Measurements from ENCODE around the gene FTSJ3. TPM values are rescaled to one million over a fixed set of nuclear protein-coding genes. Genes with fewer than 3 reads are reported as not detected.

Gene FTSJ3
- total RNA-seq, 2 donors from 2014 or later: 47.0 to 55.8 TPM

DNA sequence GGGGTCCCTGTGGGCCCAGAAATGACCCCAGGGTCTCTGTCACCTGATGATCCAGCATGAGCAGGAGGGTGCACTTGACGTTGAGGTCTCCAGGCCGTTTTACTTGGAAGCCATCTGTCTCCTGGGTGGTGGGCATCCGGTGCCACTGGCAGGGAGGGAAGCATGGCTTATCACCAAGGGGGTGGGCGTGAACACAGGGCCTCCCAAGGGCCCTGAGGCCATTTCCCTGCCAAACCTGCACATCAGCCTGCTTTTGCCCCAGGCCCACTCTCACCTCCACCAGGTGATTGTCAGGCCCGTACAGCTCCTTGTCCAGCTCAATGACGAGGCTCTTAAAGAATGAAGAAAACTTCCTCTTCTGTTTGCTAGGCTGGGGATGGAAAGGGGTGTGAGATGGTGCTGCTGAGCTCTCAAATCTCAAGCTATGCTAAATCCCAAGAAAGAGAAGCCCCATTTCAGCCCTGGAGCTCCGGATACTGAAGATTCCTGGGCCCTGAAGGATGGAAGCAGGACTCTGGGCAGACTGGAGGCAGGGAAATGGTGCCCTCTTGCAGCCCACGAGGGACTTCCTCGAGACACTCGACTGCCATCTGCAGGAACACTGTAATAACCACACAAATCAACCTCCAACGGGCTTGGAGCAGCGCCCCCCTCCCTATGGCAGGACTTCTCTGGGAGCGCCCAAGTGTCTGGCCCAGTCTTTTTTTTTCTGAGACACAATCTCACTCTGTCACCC, 7.1 kb upstream of the FTSJ3 start:
- DNase-seq (ENCODE audit: low spot score in 2 of 2) (peak in 1 of 2 donors; percentile 66), ATAC-seq (peak; percentile 73 to 76)
- Mint-ChIP-seq H3K9me3 (no peaks in the 10 kb centered on the region), H3K36me3 (peaks cover 26 to 38% of the 10 kb centered on the region in 2 donors), H3K27ac (peak overlapping the region; percentile 20 to 88)

DNA sequence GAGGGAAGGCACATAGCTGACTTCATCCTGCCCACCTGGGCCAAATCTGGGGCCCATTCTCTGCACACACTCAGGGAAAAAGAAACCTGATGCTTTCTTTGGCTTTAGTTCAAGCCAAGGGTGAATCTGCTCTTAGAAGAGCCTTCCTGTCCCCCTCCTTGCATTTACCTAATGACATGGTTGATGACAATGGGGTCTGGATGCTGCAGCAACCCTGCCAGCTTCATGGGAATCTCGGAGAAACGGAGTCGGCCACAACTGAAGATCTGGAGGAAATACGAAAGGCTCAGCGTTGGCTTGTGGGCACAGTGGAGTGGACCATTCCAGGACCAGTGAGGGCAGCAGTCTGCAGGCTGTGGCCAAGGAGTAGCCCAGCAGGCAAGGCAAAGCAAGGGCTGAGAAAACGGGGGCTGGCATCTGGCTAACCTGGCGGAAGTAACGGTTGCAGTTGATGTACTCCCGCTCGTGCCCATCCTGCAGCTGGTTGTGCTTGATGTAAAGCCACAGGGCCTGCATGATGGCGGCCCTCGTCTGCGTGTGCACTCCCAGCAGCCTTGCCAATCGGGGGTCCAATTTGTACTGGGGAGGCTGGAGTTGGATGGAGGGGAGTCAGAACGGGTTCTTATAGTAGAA, 6.4 kb upstream of the FTSJ3 start:
- H3K36me3 Mint-ChIP-seq: peaks cover 33 to 40% of the 10 kb centered on the region in 2 donors

DNA sequence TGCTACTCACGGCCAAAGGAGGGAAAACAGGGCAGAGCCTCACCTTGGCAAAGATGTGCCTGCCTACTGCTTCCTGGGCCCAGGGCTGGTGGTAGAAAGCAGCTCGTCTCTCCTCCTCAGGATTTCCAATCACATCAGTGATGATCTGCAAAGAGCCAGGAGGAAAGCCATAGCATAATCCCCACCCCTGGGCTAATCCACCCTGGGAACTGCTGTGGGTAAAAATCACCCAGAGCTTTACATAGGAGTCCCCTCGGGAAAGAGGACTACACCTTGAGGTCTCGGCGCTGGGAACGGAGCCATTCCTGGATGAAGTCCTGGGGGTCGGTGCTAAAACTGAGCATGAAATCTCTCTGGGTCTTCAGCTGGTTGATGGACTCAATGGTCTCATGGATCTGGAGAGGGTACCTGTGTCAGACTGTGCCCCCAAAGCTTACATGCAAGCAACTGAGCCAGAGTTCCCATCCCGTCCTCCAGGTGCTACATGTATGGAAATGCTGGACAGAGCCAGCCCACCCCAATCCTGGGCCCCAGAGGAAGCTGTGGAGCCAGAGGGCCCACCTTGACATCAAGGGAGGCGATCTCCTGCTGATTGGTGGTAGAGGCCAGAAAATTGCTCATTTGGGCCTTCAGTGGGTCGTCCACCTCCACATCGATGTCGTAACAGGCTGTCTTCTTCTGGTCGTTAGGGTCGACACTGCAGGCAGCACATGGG, 5.7 kb upstream of the FTSJ3 start:
- DNase-seq (ENCODE audit: low spot score in 2 of 2) (no peak), ATAC-seq (no peak)
- H3K27ac Mint-ChIP-seq: peak overlapping the region in 1 of 2 donors; percentile 84
- peaks cover 37 to 43% of the 10 kb centered on the region in 2 donors for H3K36me3 Mint-ChIP-seq
- H3K9me3 Mint-ChIP-seq: no peaks in the 10 kb centered on the region

More for the DNA sequence above, 6.4 kb upstream of the FTSJ3 start:
- no peak for DNase-seq (ENCODE audit: low spot score in 2 of 2)
- H3K9me3 Mint-ChIP-seq: no peaks in the 10 kb centered on the region
- no peak for ATAC-seq
- H3K27ac Mint-ChIP-seq: peak overlapping the region; percentile 84 to 92

DNA sequence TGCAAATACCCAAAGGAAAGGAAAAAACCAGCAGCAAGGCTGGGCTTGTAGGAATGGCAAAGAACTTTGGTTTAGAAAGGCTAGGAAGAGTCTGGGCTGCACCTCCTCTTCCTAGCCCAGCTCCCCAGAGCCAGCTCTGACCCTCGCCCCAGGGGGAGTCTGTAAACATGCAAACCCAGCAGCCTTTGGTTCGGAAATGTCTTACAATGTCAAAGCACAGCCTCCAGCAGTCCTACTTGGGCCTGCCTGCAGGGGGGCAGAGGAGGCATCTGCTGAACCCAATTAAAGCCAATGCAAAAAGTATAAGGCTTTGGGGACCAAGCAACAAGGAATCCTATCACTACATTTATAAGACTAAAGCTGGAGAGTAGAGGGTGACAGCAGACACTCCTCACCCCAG, 5.0 kb upstream of the FTSJ3 start:
- peak overlapping the region; percentile 84 to 89 for H3K27ac Mint-ChIP-seq
- H3K9me3 Mint-ChIP-seq: no peaks in the 10 kb centered on the region
- H3K36me3 Mint-ChIP-seq: peaks cover 44 to 50% of the 10 kb centered on the region in 2 donors
- no peak for DNase-seq (ENCODE audit: low spot score in 2 of 2)
- no peak for ATAC-seq

DNA sequence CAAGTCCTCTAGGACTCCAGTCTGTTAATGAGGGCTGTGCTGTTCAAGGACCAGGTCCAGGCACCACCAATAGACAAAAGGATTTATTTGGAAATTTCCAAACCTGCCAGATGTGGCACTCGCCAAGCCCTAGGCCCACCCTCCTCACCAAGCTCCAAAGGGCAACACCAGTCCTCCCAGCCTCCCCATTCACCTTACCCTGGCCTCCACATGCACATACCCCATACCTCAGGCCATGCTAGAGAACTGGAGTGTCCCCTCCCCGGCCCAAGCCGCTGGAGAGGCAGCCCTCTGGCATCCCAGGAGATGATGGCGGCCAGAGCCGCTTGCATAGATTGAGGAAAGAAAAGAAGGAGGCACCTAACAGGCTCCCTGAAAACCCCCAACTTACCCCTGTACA, 4.6 kb upstream of the FTSJ3 start:
- ATAC-seq (no peak), DNase-seq (ENCODE audit: low spot score in 2 of 2) (no peak)
- Mint-ChIP-seq H3K9me3 (no peaks in the 10 kb centered on the region), H3K36me3 (peaks cover 49 to 55% of the 10 kb centered on the region in 2 donors), H3K27ac (peak overlapping the region; percentile 84 to 89)

DNA sequence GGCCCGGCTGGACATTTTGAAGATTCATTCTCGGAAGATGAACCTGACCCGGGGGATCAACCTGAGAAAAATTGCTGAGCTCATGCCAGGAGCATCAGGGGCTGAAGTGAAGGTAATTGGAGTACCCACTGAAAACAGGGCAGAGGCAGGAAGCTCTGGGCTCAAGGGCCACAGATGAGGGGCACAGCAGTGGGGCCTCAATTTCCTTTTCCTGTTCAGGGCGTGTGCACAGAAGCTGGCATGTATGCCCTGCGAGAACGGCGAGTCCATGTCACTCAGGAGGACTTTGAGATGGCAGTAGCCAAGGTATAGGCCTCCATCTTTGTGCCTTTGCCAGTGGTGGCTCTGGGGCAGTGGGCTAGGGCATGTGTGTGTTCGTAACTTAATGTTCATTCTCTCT, 4.0 kb upstream of the FTSJ3 start:
- Mint-ChIP-seq H3K9me3 (no peaks in the 10 kb centered on the region), H3K27ac (peak overlapping the region; percentile 84 to 89), H3K36me3 (peaks cover 54 to 60% of the 10 kb centered on the region in 2 donors)
- ATAC-seq: no peak
- DNase-seq (ENCODE audit: low spot score in 2 of 2): no peak

DNA sequence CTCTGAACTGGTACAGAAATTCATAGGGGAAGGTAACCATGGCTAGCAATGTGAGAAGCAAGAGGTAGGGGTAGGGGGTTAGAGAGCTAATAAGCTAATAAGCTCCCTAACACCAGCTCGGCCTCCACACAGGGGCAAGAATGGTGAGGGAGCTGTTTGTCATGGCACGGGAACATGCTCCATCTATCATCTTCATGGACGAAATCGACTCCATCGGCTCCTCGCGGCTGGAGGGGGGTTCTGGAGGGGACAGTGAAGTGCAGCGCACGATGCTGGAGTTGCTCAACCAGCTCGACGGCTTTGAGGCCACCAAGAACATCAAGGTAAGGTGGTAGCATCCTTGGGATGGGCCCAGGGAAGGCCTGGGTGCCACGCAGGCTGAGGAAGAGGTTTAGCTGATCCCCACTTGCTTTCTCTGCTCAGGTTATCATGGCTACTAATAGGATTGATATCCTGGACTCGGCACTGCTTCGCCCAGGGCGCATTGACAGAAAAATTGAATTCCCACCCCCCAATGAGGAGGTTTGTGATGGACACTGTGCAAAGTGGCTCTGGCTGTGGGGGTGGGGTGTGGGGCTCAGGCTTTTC, 3.5 kb upstream of the FTSJ3 start:
- no peak for ATAC-seq
- Mint-ChIP-seq H3K27ac (peak overlapping the region; percentile 84 to 89), H3K9me3 (no peaks in the 10 kb centered on the region), H3K36me3 (peaks cover 59 to 65% of the 10 kb centered on the region in 2 donors)
- no peak for DNase-seq (ENCODE audit: low spot score in 2 of 2)

DNA sequence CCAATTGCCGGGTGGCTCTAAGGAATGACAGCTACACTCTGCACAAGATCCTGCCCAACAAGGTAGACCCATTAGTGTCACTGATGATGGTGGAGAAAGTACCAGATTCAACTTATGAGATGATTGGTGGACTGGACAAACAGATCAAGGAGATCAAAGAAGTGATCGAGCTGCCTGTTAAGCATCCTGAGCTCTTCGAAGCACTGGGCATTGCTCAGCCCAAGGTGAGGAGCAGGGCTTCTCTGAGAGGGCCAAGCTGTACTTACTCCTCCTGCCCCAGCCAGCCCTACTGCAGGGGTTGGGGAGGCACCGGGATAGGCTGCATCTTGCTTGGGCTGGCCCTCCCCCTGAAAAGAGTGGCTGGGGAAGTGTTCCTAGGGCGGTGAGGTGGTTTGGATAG, 2.8 kb upstream of the FTSJ3 start:
- ATAC-seq: no peak
- H3K36me3 Mint-ChIP-seq: peaks cover 66 to 72% of the 10 kb centered on the region in 2 donors
- H3K27ac Mint-ChIP-seq: peak overlapping the region; percentile 65 to 84

DNA sequence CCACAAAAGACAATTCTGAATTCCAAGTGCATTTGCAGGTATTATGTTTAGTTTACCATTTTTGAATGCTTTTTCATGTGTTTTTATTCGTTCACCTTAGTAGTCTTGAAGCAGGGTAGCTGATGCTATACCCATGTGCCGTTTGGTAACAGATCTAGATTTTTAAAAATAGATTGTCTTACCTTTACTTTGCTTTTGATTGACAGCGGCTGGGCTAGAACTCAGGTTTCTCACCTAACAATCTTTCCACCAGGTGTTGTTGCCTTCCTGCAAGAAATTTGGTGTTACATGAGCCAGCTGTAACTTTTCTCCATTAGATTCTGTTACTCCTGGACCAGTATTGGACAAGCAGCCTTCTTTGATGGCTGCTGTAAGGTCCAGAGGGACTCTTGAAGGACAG, 1.5 kb upstream of the FTSJ3 start:
- peak overlapping the region in 1 of 2 donors; percentile 80 for H3K27ac Mint-ChIP-seq
- no peak for DNase-seq (ENCODE audit: low spot score in 2 of 2)

More for the DNA sequence above, 2.8 kb upstream of the FTSJ3 start:
- DNase-seq (ENCODE audit: low spot score in 2 of 2): no peak
- no peaks in the 10 kb centered on the region for H3K9me3 Mint-ChIP-seq

DNA sequence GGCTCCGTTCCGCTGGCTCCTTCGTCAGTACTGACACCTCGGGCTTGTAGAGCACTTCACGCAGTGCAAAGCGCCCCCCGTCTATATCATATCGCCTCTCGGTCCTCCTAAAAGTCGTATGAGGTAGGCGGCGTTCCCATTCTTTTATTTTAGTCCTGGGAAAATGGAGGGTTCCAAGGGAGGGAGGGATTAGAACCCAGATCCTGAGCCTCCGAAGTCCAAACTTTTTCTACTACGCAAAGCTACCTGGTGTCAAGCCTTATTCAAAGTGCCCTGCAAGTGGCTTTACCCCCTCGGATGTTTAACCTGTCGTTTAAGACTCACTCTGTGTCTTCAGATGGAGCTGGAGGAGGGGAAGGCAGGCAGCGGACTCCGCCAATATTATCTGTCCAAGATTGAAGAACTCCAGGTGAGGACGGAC, 348 bp upstream of the FTSJ3 start:
- DNase-seq (ENCODE audit: low spot score in 2 of 2): no peak
- H3K9me3 Mint-ChIP-seq: no peaks in the 10 kb centered on the region
- ATAC-seq: no peak
- peaks cover 72 to 77% of the 10 kb centered on the region in 2 donors for H3K36me3 Mint-ChIP-seq
- H3K27ac Mint-ChIP-seq: peak overlapping the region; percentile 99 to 100

More for the DNA sequence above, 1.5 kb upstream of the FTSJ3 start:
- peaks cover 69 to 76% of the 10 kb centered on the region in 2 donors for H3K36me3 Mint-ChIP-seq
- H3K9me3 Mint-ChIP-seq: no peaks in the 10 kb centered on the region
- no peak for ATAC-seq

DNA sequence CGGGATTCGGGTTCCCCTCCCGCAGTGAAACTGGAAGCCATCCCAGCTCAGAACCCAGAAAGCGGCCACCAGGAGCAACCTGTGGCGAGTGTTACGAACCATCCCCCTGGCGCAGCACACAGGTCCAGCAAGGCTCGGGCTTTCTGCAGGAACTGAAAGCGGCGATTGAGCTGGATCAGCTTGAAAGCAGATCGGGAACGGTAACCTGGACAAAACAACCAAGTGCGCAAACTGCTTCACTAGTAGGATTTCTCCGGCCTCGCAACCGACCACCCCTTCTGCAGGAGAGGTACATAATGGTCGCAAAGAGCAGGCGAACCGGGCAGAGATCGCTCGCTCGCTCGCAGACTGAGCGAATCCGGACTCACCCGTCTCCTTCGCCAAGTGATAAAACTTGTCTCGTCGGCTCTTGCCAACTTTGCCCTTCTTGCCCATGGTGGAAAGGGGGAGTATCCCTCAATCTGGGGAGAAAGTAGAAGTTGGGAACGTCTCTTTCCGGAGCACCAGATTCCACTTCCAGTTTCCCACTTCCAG, 928 bp downstream of the FTSJ3 start:
- ATAC-seq: peak in 1 of 2 donors; percentile 3
- peaks cover 75 to 78% of the 10 kb centered on the region in 2 donors for H3K36me3 Mint-ChIP-seq

DNA sequence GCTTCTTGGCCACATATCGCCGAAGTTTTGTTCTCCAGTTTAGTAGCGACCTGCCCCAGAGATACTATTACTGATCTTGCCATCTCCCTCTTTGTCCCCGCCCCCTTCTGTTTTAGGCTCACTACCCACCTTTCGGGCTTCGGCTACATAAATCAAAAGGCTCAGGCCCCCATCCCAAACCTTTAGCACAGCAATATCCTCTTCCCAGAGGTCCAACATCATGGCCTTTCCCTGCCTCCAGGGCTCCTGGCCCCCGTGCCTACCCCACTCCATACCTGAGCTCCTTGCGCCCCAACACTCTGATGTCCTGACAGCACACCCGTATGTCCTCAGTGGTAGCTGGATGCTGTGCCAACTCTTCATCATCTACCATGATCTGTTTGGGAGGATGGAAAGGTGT, 3.1 kb downstream of the FTSJ3 start:
- ATAC-seq (no peak), DNase-seq (ENCODE audit: low spot score in 2 of 2) (no peak)
- Mint-ChIP-seq H3K9me3 (no peaks in the 10 kb centered on the region), H3K27ac (peak overlapping the region; percentile 17 to 69), H3K36me3 (peaks cover 62 to 74% of the 10 kb centered on the region in 2 donors)

More for the DNA sequence above, 928 bp downstream of the FTSJ3 start:
- DNase-seq (ENCODE audit: low spot score in 2 of 2): no peak
- peak overlapping the region; percentile 99 to 100 for H3K27ac Mint-ChIP-seq
- no peaks in the 10 kb centered on the region for H3K9me3 Mint-ChIP-seq

DNA sequence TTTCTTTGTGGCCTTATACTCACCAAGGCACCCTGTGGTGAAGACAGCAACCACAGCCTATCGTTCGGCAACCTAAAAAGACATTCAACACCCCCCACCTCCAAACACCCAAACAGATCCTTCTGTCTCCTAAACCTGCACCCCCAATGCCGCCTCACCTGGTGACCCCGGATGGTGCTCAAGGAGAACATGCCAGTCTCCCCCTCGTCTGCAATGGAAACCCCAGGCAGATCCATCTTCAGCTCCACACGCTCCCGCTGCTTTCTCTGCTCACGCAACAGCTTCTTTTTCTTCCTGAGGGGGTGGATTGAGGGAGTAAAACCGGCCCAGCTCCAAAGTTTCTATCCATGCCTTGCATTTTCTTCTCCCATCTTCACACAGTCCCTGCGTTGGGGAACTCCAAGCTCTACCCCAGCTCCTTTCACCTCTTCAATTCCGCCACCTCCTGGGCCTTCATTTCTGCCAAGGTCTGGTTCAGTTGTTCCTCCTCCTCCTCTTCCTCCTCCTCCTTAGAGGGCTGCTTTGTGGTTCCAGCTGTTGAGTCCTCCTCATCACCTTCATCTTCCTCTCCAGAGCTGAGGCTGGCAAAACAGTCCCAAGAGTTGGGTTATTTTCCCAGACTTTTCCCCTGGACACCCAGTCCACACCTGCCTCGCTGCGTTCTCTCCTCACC, 3.7 kb downstream of the FTSJ3 start:
- H3K9me3 Mint-ChIP-seq: no peaks in the 10 kb centered on the region
- H3K36me3 Mint-ChIP-seq: peaks cover 57 to 79% of the 10 kb centered on the region in 2 donors
- ATAC-seq: no peak
- DNase-seq (ENCODE audit: low spot score in 2 of 2): no peak
- peak overlapping the region; percentile 69 to 87 for H3K27ac Mint-ChIP-seq

DNA sequence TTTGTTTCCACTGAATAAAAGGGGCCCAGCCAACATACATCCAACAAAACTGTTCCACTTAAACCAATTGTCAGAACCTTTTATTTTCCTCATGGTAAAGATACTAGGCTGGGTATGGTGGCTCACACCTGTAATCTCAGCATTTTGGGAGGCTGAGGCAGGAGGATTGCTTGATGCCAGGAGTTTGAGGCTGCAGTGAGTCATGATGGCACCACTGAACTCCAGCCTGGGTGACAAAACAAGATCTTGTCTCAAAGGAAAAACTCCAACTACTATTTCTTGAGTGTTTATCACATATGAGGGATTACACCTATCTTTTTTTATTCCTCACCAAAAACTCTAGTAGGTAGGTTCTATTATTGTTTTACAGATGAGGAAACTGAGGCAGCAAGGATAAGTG, 4.9 kb downstream of the FTSJ3 start:
- DNase-seq (ENCODE audit: low spot score in 2 of 2): no peak
- Mint-ChIP-seq H3K36me3 (peaks cover 53 to 80% of the 10 kb centered on the region in 2 donors), H3K9me3 (no peaks in the 10 kb centered on the region)

DNA sequence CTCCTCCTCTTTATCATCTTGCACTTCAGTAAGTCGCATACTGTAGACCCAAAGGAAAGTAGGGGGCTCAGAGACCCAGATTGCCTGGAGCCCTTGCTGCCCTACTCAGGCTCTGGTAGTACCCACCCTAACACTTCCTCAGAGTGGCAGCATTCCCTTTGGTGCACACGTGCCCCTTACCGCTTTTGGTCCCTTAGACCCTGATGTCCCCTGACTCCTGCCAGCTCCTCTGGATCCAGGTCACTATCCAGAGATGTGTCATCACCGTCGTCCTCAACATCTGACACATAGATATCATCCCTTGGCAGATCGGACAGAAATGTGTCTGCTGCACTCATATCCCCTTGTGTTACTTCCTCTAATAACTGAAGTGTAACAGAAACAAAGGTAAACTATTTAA, 5.7 kb downstream of the FTSJ3 start:
- peaks cover 49 to 75% of the 10 kb centered on the region in 2 donors for H3K36me3 Mint-ChIP-seq
- H3K27ac Mint-ChIP-seq: peak overlapping the region; percentile 87 to 94
- DNase-seq (ENCODE audit: low spot score in 2 of 2): no peak
- H3K9me3 Mint-ChIP-seq: no peaks in the 10 kb centered on the region
- ATAC-seq: no peak

More for the DNA sequence above, 4.9 kb downstream of the FTSJ3 start:
- peak overlapping the region; percentile 87 to 94 for H3K27ac Mint-ChIP-seq
- no peak for ATAC-seq
